PC-9 (cell line): ENCODE data around the gene TSPAN18.

Experiments used
- CTCF ChIP-seq: fragments of 200-600 bp; sonication (generic); conservative IDR thresholded peaks from 2 replicates; pipeline ENCODE4 v1.6.1; 2017; ENCODE audit warnings: mixed run types, antibody characterized with exemption, mild to moderate bottlenecking, moderate library complexity
- EZH2 ChIP-seq: fragments of 200-600 bp; sonication (generic); IDR thresholded peaks from 2 replicates; pipeline ENCODE4 v1.8.0; 2017; ENCODE audit warnings: antibody characterized with exemption, low read depth

- TF ChIP-seq CTCF (no peak), EZH2 (no peak)
Measured at GRCh38 chr11:44797886-44798606, 71.3 kb downstream of the TSPAN18 start.
